HG03196 (cell line): ENCODE measurements around the gene TNFRSF21.

Source experiments
- ATAC-seq: cut with Tn5 transposase; IDR thresholded peaks from one replicate; pipeline ENCODE4 v1.9.1; 2021; ENCODE audit not compliant: unreplicated experiment

TNFRSF21 gene

DNA sequence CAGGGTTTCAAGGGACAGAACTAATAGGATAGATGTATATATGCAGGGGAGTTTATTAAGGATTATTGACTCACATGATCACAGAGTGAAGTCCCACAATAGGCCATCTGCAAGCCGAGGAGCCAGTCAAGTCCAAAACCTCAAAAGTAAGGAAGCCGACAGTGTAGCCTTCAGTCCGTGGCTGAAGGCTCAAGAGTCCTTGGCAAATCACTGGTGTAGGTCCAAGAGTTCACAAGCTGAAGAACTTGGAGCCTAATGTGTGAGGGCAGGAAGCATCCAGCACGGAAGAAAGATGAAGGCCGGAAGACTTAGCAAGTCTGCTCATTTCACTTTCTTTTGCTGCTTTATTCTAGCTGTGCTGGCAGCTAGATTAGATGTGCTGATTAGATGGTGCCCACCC lies 128.0 kb downstream of the TNFRSF21 start:
- ATAC-seq, result no peak
